ENCODE results near the gene SH3BGR.
"Not testable (repeated sequence)": the region's sequence is repeated elsewhere in the genome, so short reads cannot be mapped to it uniquely, and the experiment has no call there.

SH3BGR gene

DNA sequence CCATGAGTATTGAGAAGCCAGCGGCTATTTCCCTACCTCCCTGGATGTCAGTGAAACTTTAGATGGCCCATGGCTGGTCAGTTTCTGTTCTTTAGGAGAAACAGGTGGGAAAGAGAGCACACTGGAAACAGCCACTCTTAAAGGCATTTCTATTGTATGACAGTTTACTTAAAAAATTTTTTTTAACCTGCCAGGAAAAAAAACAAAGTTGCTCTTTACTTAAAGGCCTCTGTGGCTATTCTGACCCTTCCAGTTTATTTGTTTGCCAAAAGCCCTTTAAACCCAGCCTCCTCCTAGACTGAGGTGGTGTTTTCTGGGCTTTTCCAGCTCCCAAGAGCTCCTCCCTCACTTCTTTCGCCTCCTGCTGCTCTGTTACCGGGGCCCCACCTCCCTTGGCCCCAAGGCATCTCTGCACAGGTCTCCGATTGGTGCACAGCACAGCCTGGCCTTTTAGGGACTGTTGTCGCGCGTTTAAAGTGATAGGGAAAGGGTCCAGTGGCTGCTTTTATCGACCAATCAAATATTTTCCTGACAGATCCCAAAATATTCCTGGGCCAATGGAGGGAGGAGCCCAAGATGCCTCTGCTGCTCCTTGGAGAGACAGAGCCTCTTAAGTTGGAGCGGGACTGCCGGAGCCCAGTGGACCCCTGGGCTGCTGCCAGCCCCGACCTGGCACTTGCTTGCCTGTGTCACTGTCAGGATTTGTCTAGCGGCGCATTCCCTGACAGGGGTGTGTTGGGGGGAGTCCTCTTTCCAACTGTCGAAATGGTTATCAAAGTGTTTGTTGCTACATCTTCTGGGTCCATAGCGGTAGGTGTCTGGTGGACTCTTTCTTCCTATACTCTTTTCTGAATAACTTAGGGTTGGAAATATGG, at the start of gene SH3BGR:
Gene SH3BGR (plus strand): TSS at position 639 of the 875 bp plus-strand sequence. CDS start 127 bp downstream, at position 766.
- DNase-seq: peak; percentile 64

DNA sequence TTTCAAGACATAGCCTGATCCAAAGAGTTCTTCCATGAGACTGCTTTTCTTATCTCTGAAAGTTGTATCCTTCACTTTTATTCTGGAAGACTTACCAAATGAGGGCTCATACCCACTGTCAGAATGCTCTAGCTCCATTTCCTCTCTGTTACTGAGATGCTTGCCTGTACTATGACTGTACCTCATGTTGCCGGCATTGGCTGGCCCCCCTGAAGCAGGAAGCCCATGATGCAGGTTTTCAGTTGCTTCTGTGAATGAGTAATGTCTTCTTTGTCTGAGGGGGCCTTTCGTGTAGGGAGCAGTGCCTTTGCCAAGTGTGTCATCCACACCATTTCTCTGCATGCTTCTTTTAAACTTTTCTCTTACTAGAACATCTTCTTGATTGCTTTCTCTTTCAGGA, 45.7 kb upstream of the SH3BGR start:
- DNase-seq: no peak

DNA sequence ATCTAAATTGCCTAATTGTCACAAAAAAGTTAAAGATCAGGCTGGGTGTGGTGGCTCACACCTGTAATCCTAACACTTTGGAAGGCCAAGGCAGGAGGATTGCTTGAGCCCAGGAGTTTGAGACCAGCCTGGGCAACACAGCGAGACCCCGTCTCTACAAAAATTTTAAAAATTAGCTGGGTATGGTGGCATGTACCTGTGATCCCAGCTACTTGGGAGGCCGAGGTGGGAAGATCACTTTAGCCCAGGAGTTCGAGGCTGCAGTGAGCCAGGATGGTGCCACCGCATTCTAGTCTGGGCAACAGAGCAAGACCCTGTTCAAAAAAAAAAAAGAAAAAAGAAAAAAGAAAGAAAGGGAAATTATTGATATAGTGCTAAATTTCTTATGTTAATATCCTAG, 32.6 kb upstream of the SH3BGR start:
- DNase-seq: not testable (repeated sequence)

DNA sequence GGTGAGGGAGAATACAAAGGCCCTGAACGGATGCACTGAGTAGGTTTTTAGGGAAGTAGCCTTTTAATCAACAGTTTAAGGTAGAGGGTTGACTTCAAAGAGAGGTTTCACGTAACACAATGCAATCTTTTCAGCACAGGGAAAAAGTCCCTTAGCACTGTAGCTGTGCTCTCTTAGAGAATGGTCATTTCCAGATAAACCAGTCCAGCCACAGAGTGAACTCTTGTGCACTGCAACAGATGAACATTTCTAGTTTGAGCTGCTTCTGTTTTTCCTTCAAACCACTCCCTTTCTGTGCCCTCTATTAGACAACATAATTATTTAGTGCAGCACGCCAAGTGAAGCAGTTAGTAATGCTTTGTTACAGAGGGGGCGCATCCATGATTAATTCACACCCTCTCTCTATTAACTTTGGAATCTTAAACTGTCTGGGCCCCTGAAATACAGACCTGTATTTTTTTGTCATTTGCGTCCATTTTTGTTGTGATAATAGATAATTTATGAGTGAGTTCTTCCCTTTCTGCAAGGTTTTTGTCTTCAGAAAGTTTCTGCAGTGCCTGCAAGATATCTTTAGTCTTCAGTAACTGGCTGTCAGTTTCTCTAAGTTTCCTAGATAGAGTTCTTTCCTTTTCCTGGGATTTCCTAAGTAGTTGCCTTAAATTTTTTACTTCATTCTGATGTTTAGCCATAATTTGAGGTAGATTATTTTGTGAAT, 29.1 kb upstream of the SH3BGR start:
- DNase-seq: no peak

DNA sequence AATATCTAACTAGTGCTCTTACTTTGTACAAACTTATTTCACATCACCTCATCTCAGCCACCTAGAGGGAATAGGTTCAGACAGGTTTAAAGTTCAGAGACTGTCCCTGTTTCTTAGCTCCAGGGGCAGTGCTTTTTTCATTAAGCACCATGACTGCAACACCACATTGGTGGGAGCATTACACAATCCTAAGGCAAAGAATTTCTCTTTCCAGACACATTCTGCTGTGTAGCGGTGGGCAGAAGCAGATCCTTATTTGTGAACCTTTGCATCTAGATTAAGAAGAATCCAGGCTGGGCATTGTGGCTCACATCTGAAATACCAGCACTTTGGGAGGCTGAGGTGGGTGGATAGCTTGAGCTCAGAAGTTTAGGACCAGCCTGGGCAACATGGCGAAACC, 22.3 kb upstream of the SH3BGR start:
- DNase-seq: no peak

DNA sequence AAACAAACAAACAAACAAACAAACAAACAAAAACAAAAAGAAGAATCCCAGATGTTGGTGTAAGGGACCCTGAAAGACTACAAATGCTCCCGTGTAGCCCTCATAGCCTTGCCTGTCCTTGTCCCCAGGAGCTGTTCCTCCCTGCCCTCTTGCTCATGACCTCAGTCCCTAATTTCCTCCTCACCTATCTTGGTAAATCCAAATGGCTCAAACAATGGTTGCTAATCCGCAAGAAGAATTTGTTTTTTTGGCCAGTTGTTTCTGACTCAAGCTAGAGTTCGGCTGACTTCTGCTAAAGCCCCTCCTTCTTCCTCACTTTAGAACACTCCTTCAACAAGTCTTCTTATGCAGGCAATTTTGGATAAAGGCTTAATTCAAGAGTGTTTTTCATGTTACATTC, 21.8 kb upstream of the SH3BGR start:
- DNase-seq: no peak

DNA sequence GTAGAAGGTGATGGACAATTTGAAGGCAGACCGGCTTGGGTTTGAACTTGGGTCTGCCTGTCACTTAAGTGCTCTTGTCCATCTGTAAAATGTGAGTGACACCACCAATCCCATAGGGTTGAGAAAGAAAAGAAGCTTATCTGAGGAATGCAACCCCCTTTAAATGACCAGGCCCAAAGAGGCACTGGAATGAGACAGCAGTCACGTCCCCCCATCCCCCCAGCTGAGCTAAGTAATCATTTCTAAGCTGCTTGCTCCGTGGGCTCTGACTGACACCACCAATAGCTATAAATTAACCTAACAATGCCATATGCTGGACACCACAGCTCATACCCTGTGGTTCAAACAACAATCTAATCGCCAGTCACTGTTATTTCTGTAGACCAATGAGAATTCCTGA, 21.3 kb upstream of the SH3BGR start:
- no peak for DNase-seq

DNA sequence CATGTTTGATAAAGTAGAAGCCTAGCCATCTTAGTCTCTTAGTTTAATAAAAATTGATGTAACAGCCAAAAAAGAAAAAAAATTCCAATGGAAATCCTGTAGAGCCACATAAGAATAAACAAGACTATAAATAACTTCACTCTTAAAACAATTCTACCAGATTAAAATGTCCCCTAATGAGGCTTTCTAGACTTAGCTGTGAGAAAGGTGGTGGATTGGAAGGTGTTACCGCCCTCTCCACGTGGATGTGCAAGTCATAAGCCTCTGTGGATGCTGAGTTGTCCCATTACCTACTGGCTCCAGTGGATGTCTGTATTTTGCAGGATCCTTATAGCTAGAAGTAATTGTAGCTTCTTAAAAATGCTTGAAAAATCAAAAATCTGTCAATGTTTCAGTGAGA, 20.8 kb upstream of the SH3BGR start:
- no peak for DNase-seq

DNA sequence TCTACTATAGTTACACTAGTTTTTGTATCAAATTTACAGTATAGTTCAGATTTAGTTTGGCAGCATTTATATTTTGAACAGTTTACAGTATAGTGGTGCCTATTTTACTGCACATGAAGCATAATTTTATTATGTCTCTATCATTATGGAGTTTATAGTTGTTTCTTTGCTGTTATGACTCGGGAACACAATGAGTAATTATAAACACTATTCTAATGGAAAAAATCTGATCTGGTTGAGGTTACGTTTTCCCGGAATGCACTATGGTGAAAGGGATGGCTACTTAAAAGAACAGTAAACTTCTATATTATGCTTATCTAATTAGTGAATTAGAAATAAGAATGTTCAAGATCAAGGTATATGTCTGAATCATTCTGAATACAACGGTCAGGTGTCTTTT, 16.8 kb upstream of the SH3BGR start:
- no peak for DNase-seq

DNA sequence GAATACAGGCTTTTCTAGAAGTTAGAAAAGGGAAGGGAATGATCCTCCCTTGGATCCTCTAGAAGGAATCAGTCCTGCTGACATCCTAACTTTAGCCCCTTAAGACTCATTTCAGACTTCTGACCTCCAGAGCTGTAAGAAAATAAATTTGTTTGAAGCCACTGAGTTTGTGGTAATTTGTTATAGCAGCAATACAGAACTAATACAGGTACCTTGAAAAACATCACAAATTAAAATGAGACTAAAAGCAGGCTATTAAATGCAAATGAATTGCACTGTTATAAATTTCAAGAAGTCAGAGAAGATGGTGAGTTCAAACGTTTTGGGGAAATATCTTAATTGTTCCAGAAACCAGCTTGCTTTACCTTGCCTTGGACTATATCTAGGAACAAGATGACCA, 12.5 kb upstream of the SH3BGR start:
- no peak for DNase-seq

DNA sequence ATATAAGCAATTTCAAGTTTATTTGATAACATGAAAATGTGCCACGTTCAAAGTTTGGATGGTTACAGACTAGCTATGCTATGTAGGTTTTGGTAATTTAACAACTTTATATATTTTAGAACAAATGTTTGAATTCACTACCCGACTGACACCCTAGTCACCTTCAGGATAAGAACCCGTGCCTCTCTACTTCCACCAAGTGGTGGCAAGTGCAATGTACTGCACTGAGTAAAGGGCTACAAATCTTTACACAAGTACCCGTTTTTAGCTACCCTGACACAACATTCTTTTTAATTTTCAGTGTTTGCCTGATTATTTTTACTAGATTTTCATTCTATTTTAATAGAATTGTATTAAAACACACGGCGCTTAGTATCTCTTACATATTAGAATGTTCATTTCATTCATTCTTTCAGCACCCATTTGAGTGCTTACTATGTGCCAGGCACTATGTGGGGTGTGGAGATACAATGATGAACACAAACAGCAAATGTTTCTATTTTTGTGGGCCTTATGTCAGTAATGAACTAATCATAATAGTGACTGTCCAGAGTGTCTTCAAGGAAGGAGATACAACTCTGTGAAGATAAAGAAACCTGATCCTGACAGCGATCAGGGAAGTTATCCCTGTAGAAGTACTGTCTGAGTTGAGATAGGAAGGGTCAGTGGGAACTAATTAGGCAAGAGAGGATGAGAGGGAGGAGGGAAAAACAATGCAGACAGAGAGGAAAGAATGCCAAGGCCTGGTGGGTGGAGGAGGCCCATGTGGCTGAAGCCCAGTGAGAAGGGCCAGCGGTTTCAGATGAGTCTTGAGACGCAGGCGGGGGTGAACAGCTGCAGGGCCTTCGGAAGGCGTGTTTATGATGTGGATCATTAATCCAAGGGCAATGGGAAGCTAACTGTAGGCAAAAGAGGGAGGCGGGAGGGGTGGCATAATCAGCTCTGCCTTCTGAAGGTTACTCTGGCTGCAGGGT, 10.0 kb upstream of the SH3BGR start:
- DNase-seq: no peak

DNA sequence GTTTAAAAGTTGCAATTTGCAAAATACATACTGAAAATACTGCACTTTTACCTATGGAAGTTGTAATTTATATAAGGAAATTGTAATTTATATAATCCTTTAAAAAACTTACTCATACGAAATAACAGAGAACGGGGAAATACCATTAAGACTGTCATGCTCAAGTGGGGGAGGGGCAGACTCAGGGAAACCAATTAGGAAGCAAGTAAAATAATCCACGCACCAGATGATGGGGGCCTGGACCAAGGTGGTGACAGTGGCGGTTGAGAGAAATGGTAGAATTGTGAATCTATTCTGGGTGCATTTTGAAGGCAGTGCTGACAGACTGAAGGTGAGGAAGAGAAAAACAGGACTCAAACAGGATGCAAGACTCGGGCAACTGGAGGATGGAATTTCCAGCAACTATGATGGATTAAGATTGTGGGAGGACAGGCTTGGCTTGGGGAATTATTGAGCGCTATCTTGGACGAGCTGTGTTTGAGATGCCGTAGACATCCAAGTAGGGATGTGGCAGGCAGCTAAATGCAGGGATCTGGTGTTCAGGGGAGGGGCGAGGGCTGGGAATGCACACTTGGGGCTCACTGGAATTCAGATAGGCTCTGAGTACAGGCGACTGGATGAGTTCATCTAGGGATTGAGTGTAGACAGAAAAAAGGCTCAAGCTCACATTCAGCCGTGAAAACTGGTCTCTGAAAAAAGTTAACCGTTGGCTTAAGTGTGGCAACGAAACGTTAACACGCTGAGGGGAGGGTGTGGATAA, 7.2 kb upstream of the SH3BGR start:
- peak; percentile 52 for DNase-seq

DNA sequence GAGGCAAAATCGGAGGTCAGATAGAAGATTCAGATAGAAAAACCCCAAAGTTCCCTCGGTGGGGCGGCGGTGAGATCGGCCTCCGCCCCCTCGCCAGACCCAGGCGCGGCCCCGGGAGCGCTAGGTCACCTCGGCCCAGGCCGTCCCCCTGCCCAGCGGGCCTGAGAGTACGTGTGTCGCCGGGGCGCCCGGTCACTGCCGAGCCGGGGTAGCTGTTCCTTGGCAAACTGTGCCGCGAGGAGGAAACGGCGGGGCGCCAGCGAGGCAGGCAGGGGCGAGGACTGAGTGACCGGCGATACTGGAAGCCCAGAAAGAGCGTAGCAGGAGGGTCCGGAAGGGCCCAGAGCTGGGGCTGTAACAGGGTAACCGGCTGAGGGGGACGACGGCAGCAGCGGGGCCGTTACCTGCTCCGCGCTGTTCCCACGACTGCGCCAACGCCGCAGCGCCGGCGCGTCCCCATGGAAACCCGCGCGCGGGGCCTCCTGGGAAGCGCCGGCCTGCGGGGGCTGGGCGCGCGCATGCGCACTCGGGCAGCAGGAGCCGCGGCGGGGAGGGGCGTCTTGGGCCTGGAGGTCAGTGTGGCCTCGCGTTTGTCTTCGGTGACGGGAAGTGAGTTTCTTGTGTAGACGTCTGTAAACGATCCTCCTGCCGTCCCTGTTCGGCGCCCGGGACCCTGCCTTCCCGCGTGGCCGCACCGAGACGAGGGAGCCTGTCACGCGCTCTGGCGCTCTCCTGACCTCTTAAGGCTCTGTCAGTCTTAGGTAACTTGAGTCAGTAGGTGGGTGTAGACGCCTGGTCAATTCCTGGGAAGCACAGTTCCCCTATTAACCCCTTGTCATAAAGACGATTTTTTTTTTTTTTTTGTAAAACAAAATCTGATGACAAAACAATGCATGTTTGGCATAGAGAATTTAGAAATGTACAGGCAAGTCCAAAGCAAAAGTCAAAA, 6.2 kb upstream of the SH3BGR start, which contains the start of gene LCA5L:
Gene LCA5L (minus strand): TSS at position 458 of the 949 bp plus-strand sequence. CDS start 17,285 bp downstream, outside the sequence.
- DNase-seq: peak; percentile 95

DNA sequence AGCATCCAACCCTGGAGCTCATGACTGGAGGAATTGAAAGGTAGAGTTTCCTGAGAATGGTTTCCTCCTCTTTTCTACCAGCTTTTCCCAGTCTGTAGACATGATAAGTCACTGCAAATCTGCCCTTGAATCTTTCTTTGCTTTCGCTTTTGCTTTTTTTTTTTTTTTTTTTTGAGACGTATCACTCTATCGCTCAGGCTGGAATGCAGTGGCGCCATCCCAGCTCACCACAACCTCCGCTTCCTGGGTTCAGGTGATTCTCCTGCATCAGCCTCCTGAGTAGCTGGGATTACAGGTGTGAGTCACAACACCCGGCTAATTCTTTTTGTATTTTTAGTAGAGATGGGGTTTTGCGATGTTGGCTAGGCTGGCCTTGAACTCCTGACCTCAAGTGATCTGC, 4.5 kb upstream of the SH3BGR start:
- no peak for DNase-seq

DNA sequence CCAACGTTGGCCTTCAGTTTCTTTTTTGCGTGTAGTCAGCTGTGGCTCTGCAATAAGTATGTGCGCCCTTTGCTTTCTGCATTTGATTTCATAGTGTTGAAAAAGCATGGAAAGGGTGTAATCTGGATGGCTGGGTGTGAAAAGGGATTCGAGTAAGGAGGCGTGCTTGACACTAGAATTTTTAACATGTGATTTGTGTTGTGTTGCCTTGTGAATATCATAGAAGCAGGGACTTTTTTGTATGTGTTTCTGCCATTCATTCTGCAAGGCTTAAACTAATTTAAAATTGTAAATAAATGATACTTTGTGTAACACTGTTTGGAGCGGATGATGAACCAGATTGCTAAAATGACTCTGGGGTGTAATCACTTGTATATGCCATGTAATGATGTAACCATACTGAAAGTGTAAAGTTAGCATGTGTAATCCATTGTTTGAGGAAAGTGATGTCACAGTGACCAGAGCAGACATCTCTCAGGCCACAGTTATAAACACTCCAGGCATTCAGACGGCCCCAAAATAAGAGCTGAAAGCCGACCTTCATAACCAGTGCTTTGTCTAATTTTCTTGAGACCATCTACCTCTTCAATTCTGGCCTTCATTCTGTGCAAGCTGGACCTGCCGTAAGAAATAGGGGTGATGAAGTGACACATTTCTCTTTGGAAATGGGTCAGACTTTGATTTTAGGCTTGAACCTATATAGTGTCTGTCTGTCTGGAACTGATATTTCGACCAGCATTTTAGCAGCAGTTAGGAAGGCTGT, 618 bp downstream of the SH3BGR start:
- no peak for DNase-seq

DNA sequence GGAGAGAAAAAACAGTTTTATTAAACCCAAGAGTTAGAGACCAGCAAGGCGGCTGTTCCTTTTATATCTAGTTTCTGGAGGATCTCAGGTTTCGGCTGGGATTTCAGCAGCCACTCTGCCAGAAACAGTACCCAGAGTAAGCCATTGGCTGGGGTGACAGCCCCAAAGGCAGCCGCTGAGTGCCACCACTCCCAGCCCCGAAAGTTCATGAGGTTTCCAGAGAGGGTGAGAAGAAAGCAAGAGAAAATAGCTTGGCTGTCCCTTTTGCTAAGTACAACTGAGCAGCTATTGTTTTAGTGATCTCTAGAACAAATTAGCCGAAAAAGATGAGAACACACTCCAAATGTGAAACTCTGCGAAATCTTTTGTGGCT, 1.2 kb downstream of the SH3BGR start:
- DNase-seq: peak; percentile 42

DNA sequence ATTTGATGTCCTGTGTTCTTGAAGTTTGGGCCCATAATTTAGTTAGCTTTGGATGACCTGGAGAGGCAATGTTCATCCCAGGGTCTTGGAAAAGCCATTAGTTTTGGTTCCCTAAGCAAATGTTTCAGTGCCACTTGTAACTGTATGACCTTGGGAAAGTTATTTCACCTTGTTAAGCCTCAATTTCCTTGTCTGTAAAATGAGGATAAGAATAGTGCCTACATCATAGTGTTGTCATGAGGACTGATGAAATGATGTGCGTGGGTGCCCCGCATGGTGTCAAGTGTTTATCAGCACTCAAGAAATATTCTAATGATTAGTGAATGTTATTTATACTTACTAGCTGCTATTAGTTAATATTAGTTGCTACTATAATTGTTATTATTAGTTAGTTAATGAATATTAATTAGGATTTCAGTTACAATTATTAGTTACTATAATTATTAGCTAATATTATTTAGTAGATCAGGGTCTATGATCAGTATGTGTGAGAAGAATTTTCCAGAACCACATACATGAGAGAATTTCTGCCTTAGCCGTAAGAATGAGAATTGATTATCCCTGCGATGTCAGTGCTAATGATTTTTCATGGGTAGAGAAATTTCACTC, 1.9 kb downstream of the SH3BGR start:
- DNase-seq: no peak

DNA sequence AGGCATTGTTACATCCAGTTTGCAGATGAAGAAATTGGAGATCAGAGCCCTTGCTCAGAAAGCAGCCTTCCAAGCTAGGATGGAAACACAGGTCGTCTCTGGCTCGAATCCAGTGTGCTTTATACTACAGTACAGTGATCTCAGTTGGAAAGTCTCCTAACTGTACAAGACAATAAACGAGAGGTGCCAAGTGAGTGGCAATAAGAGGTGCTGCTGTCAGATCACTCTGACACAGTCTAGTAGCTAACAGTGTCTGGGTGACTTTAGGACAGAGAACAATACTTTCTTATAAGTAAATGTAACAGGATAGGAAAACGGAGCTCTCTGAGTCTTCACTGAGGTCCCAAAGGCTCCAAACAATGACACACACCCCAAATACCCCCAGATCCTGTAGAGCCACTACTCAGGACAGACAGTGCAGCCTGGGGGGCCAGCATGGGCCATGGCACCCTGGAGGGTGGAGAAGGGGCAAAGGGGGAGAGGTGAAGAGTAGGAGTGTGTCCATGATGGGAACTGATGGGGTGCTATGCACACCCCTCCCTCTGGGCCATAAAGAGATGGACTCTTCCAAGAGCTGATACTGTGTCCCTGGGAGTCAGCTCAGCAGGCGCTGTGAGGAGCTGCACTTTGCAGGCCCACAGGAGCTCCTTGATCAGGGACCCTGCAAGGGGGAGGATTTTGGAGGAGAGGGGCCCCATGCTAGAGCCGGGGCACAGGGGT, 3.3 kb downstream of the SH3BGR start:
- no peak for DNase-seq

DNA sequence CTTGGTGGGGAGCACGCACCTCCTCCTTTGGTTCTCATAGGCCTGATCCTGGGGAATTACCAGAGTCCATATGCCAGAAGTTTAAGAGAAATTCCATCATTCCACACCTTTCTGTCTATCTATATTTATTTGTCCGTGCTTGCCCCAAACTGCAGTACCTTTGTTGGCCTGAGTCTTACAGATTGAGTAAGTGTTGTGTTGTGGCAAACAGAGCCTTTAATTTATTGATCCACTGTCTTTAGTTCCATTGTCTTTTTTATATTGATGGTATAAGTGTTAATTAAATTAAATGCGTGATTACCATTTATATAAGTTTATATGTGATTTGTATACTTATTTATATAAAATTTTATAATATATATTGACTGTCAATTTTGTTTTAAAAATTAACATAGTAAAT, 4.9 kb downstream of the SH3BGR start:
- no peak for DNase-seq

All from femur (tissue), 1 donor.